Keratinocyte (primary cell): ENCODE results near the gene DSE.

Experiments used
- CTCF ChIP-seq, 3 experiments: IDR thresholded peaks in 1 of 3; conservative IDR thresholded peaks in 1 of 3; optimal IDR thresholded peaks in 1 of 3; 2 replicates in 2 of 3; 3 replicates in 1 of 3; pipeline versions ENCODE3 to v1.5.1; 2011; ENCODE audit warnings: low read length in 3 of 3, mild to moderate bottlenecking in 3 of 3, moderate library complexity in 2 of 3, control low read depth in 1 of 3, inconsistent platforms in 1 of 3; ENCODE audit not compliant: insufficient read depth in 2 of 3; ENCODE audit errors: extremely low read depth in 1 of 3
- EZH2 ChIP-seq: IDR thresholded peaks from one replicate; pipeline ENCODE4 v1.6.1; 2012; ENCODE audit warnings: inconsistent platforms, mild to moderate bottlenecking, low read length, moderate library complexity

DNA sequence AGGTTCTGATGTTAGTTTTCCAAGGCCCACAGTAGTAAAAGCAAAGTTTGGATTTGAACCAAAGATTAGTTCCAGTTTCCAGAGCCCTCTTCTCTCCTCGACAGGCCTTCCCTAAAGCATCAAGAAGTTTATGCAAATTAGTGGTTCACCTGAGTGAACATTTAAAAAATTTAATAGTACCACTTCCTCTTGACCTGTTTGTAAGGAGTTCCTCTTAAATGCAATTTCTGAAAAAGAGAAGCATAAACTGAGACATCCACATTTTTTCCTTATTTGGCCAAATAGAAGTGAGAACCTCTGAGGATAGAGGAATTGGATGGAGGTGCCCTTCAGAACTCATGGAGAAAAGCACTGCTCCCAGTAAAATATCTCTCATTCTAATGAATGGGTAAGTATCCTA, 1.2 kb upstream of the DSE start:
- TF ChIP-seq EZH2 (no peak), CTCF (optimal IDR thresholded peaks at IDR 0.05 in 1 of 3, IDR thresholded peaks at IDR 0.05 in 1 of 3, conservative IDR thresholded peaks at IDR 0.05 in 1 of 3; ENCODE audit: extremely low read depth in 1 of 3, insufficient read depth in 2 of 3, low read length in 3 of 3) (no peak)
